HG02610 (cell line): ENCODE data around the gene MAGI1.
"Not testable (repeated sequence)": the region's sequence is repeated elsewhere in the genome, so short reads cannot be mapped to it uniquely, and the experiment has no call there.

Experiments used
- ATAC-seq: cut with Tn5 transposase; IDR thresholded peaks from one replicate; pipeline ENCODE4 v1.9.1; 2021; ENCODE audit warnings: mild to moderate bottlenecking, moderate library complexity; ENCODE audit not compliant: unreplicated experiment

MAGI1 gene

GRCh38 chr3:65914740-65915367 lies 123.9 kb downstream of the MAGI1 start:
- ATAC-seq, result no peak

GRCh38 chr3:65914032-65914739 lies 124.5 kb downstream of the MAGI1 start:
- ATAC-seq, result no peak

- no peak for ATAC-seq
These were observed 126.1 kb downstream of the MAGI1 start for GRCh38 chr3:65912647-65913046.

GRCh38 chr3:65908588-65908987 lies 130.1 kb downstream of the MAGI1 start:
- no peak for ATAC-seq

GRCh38 chr3:65907232-65908130 lies 131.2 kb downstream of the MAGI1 start:
- no peak for ATAC-seq

GRCh38 chr3:65905771-65906170 lies 132.9 kb downstream of the MAGI1 start:
- no peak for ATAC-seq

GRCh38 chr3:65904016-65904415 lies 134.7 kb downstream of the MAGI1 start:
- no peak for ATAC-seq

- ATAC-seq, result no peak
These were observed 136.4 kb downstream of the MAGI1 start for GRCh38 chr3:65902304-65902793.

- no peak for ATAC-seq
These were observed 137.5 kb downstream of the MAGI1 start for GRCh38 chr3:65901226-65901625.

GRCh38 chr3:65899226-65899625 lies 139.5 kb downstream of the MAGI1 start:
- ATAC-seq, result no peak

- no peak for ATAC-seq
These were observed 141.0 kb downstream of the MAGI1 start for GRCh38 chr3:65897766-65898165.

- no peak for ATAC-seq
These were observed 142.4 kb downstream of the MAGI1 start for GRCh38 chr3:65896321-65896720.

GRCh38 chr3:65894679-65895453 lies 143.9 kb downstream of the MAGI1 start:
- no peak for ATAC-seq

- ATAC-seq, result no peak
These were observed 144.6 kb downstream of the MAGI1 start for GRCh38 chr3:65894126-65894525.

- ATAC-seq, result no peak
These were observed 145.1 kb downstream of the MAGI1 start for GRCh38 chr3:65893631-65894030.

- ATAC-seq, result not testable (repeated sequence)
These were observed 147.2 kb downstream of the MAGI1 start for GRCh38 chr3:65891477-65891876.

GRCh38 chr3:65890328-65890727 lies 148.4 kb downstream of the MAGI1 start:
- ATAC-seq, result no peak

GRCh38 chr3:65889707-65890099 lies 149.0 kb downstream of the MAGI1 start:
- ATAC-seq, result no peak

- no peak for ATAC-seq
These were observed 149.6 kb downstream of the MAGI1 start for GRCh38 chr3:65888980-65889706.

- ATAC-seq, result no peak
These were observed 150.5 kb downstream of the MAGI1 start for GRCh38 chr3:65888196-65888595.
